Activated gamma-delta T cell treated with Interleukin-2 at 50 U/mL for 16 hours (primary cell): ENCODE data around the gene AP5Z1.
A peak's percentile ranks its signal among the peaks of the same experiment; 100 is the strongest.

Experiments
- DNase-seq: peaks from one replicate; pipeline ENCODE4 v3.0.0-alpha.2; 2020

The AP5Z1 gene

GRCh38 chr7:4745971-4746919 lies 29.2 kb upstream of the AP5Z1 start:
- DNase-seq: no peak

- DNase-seq: no peak
These were observed 28.4 kb upstream of the AP5Z1 start for GRCh38 chr7:4747013-4747412.

GRCh38 chr7:4747746-4748145 lies 27.7 kb upstream of the AP5Z1 start:
- DNase-seq: no peak

GRCh38 chr7:4748231-4748681 lies 27.2 kb upstream of the AP5Z1 start:
- no peak for DNase-seq

- no peak for DNase-seq
These were observed 26.1 kb upstream of the AP5Z1 start for GRCh38 chr7:4749363-4749762.

GRCh38 chr7:4749798-4750197 lies 25.6 kb upstream of the AP5Z1 start:
- no peak for DNase-seq

- DNase-seq: no peak
These were observed 23.9 kb upstream of the AP5Z1 start for GRCh38 chr7:4751398-4751947.

GRCh38 chr7:4753598-4754432 lies 21.6 kb upstream of the AP5Z1 start:
- DNase-seq: peak; percentile 84

GRCh38 chr7:4754433-4755010 lies 20.9 kb upstream of the AP5Z1 start:
- no peak for DNase-seq

- no peak for DNase-seq
These were observed 20.4 kb upstream of the AP5Z1 start for GRCh38 chr7:4755045-4755444.

- no peak for DNase-seq
These were observed 17.3 kb upstream of the AP5Z1 start for GRCh38 chr7:4758111-4758510.

GRCh38 chr7:4758791-4759190 lies 16.6 kb upstream of the AP5Z1 start:
- no peak for DNase-seq

- no peak for DNase-seq
These were observed 16.2 kb upstream of the AP5Z1 start for GRCh38 chr7:4759211-4759610.

- no peak for DNase-seq
These were observed 14.5 kb upstream of the AP5Z1 start for GRCh38 chr7:4760952-4761351.

GRCh38 chr7:4762121-4763055 lies 13.0 kb upstream of the AP5Z1 start:
- DNase-seq: no peak

- DNase-seq: no peak
These were observed 12.2 kb upstream of the AP5Z1 start for GRCh38 chr7:4763091-4763793.

- no peak for DNase-seq
These were observed 11.6 kb upstream of the AP5Z1 start for GRCh38 chr7:4763794-4764185.

GRCh38 chr7:4764402-4765007 lies 10.9 kb upstream of the AP5Z1 start:
- no peak for DNase-seq

- DNase-seq: no peak
These were observed 9.5 kb upstream of the AP5Z1 start for GRCh38 chr7:4765776-4766490.
